Suprapubic skin (tissue), 3 donors: ENCODE results near the gene ZNF446.

Experiments
- POLR2A ChIP-seq, 2 donors: fragments of 450-650 bp; IDR thresholded peaks; one replicate each; pipeline ENCODE4 v1.6.1; 2017; ENCODE audit warnings: antibody characterized with exemption in 2 of 2, mild to moderate bottlenecking in 2 of 2, moderate library complexity in 2 of 2
- TF ChIP-seq, protein P1 (sequence below), 2 donors: fragments of 200-600 bp in 1 of 2; fragments of 450-650 bp in 1 of 2; sonication (generic) in 1 of 2; IDR thresholded peaks; one replicate each; pipeline ENCODE4 v1.5.1; 2016 to 2019; ENCODE audit warnings: antibody characterized with exemption in 2 of 2, mild to moderate bottlenecking in 1 of 2, moderate library complexity in 1 of 2

- TF ChIP-seq, protein P1, sequence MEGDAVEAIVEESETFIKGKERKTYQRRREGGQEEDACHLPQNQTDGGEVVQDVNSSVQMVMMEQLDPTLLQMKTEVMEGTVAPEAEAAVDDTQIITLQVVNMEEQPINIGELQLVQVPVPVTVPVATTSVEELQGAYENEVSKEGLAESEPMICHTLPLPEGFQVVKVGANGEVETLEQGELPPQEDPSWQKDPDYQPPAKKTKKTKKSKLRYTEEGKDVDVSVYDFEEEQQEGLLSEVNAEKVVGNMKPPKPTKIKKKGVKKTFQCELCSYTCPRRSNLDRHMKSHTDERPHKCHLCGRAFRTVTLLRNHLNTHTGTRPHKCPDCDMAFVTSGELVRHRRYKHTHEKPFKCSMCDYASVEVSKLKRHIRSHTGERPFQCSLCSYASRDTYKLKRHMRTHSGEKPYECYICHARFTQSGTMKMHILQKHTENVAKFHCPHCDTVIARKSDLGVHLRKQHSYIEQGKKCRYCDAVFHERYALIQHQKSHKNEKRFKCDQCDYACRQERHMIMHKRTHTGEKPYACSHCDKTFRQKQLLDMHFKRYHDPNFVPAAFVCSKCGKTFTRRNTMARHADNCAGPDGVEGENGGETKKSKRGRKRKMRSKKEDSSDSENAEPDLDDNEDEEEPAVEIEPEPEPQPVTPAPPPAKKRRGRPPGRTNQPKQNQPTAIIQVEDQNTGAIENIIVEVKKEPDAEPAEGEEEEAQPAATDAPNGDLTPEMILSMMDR (IDR thresholded peaks at IDR 0.05): no peak
- TF ChIP-seq POLR2A (IDR thresholded peaks at IDR 0.05): peak in 1 of 2 donors; percentile 40
Observed at GRCh38 chr19:58475714-58476497, at the start of gene ZNF446.
